NK-92 treated with Interleukin-12 subunit alpha and Interleukin-12 subunit beta, amount 100 ng/mL, for 24 hours (cell line): ENCODE measurements around the gene AOAH.
"Not testable (repeated sequence)": the region's sequence is repeated elsewhere in the genome, so short reads cannot be mapped to it uniquely, and the experiment has no call there.

ENCODE experiments used
- DNase-seq: peaks from one replicate; lab custom pipeline; 2025; lab: John Stamatoyannopoulos, UW

The AOAH gene

GRCh38 chr7:36468370-36469101 lies 255.8 kb downstream of the AOAH start:
- no peak for DNase-seq

DNA sequence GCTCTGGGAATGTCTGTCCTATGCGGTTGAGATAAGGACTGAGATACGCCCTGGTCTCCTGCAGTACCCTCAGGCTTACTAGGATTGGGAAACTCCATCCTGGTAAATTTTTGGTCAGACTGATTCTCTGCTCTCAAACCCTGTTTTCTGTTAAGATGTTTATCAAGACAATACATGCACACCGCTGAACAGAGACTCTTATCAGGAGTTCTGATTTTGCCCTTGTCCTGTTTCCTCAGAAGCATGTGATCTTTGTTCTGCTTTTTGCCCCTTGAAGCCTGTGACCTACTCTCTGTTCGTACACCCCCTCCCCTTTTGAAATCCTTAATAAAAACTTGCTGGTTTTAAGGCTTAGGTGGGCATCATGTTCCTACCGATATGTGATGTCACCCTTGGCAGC lies 258.3 kb downstream of the AOAH start:
- not testable (repeated sequence) for DNase-seq

- no peak for DNase-seq
Observed at GRCh38 chr7:36464271-36464670, 260.0 kb downstream of the AOAH start.
